HG03066 (cell line): Measurements from ENCODE around the gene NKAIN4.

Source experiments
- ATAC-seq: cut with Tn5 transposase; IDR thresholded peaks from one replicate; pipeline ENCODE4 v1.9.1; 2021; ENCODE audit warnings: low read depth; ENCODE audit not compliant: unreplicated experiment

Gene NKAIN4

GRCh38 chr20:63202811-63203526 is 51.3 kb downstream of the NKAIN4 start:
- no peak for ATAC-seq

- no peak for ATAC-seq
These were observed 52.2 kb downstream of the NKAIN4 start for GRCh38 chr20:63202021-63202420.

GRCh38 chr20:63198606-63199005 is 55.7 kb downstream of the NKAIN4 start:
- ATAC-seq, result no peak

- ATAC-seq, result no peak
These were observed 57.3 kb downstream of the NKAIN4 start for GRCh38 chr20:63196768-63197470.

- ATAC-seq, result no peak
These were observed 59.5 kb downstream of the NKAIN4 start for GRCh38 chr20:63194797-63195173.

- ATAC-seq, result no peak
These were observed 60.1 kb downstream of the NKAIN4 start for GRCh38 chr20:63194007-63194796.

- ATAC-seq, result no peak
These were observed 61.5 kb downstream of the NKAIN4 start for GRCh38 chr20:63192721-63193120.

- no peak for ATAC-seq
These were observed 62.9 kb downstream of the NKAIN4 start for GRCh38 chr20:63191400-63191799.

- no peak for ATAC-seq
These were observed 63.4 kb downstream of the NKAIN4 start for GRCh38 chr20:63190828-63191227.
